AG09309 (cell line): ENCODE data around the gene SORCS3.

Experiments
- DNase-seq: peaks from one replicate; pipeline ENCODE4 v3.0.0-alpha.2; 2010; ENCODE audit warnings: low read depth
- H3K4me3 ChIP-seq: 2 replicates; pipeline ENCODE4 v1.5.1; 2011; ENCODE audit warnings: mild to moderate bottlenecking, low read depth, low read length, moderate library complexity; ENCODE audit not compliant: control insufficient read depth
- TF ChIP-seq, protein P1 (sequence below): IDR thresholded peaks from 2 replicates; pipeline ENCODE4 v1.5.1; 2011; ENCODE audit warnings: mild to moderate bottlenecking, low read depth, low read length, inconsistent platforms; ENCODE audit not compliant: insufficient read depth, control insufficient read depth; ENCODE audit errors: missing control alignments

The SORCS3 gene

DNA sequence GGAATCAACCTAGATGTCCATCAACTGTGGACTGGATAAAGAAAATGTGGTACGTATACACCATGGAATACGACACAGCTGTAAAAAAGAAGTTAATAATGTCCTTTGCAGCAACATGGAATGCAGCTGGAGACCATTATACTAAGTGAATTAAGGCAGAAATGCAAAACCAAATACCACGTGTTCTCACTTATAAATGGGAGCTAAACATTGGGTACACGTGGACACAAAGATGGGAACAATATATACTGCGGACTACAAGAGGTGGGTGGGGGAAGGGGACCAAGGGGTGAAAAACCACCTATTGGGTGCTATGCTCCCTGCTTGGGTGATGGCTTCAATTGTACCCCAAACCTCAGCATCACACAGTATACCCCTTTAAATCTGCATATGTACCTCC, 385.5 kb downstream of the SORCS3 start:
- no peak for DNase-seq
- H3K4me3 ChIP-seq = no peak overlapping the region
- TF ChIP-seq, protein P1, sequence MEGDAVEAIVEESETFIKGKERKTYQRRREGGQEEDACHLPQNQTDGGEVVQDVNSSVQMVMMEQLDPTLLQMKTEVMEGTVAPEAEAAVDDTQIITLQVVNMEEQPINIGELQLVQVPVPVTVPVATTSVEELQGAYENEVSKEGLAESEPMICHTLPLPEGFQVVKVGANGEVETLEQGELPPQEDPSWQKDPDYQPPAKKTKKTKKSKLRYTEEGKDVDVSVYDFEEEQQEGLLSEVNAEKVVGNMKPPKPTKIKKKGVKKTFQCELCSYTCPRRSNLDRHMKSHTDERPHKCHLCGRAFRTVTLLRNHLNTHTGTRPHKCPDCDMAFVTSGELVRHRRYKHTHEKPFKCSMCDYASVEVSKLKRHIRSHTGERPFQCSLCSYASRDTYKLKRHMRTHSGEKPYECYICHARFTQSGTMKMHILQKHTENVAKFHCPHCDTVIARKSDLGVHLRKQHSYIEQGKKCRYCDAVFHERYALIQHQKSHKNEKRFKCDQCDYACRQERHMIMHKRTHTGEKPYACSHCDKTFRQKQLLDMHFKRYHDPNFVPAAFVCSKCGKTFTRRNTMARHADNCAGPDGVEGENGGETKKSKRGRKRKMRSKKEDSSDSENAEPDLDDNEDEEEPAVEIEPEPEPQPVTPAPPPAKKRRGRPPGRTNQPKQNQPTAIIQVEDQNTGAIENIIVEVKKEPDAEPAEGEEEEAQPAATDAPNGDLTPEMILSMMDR = no peak

- DNase-seq = no peak
- H3K4me3 ChIP-seq = no peak overlapping the region
- TF ChIP-seq, protein P1 = no peak
These were observed 388.2 kb downstream of the SORCS3 start for GRCh38 chr10:105029286-105029685.

GRCh38 chr10:105037022-105037421, 395.9 kb downstream of the SORCS3 start:
- no peak for DNase-seq
- TF ChIP-seq, protein P1 = no peak
- H3K4me3 ChIP-seq = no peak overlapping the region

GRCh38 chr10:105041956-105042355, 400.9 kb downstream of the SORCS3 start:
- H3K4me3 ChIP-seq = no peak overlapping the region
- TF ChIP-seq, protein P1 = no peak
- DNase-seq = no peak

- TF ChIP-seq, protein P1 = no peak
- H3K4me3 ChIP-seq = no peak overlapping the region
- no peak for DNase-seq
These were observed 401.9 kb downstream of the SORCS3 start for GRCh38 chr10:105042906-105043552.

DNA sequence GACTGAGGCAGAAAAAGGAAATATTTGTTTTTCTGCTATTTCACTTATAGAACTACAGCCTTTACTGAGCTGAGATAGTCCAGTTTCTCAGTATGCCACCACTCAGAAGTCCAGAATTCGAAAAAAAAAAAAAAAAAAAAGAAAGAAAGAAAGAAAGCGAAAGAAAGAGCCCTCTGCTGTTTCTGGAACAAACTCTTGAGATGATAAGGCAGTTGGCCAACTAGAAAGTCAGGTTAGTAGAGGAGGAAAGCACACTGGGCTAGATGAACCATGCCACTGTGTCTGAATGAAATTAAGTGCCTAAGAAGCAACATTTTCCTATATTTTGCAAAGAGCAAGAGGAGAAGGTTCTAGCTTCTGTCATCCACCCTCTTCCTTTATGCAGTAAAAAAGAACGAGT, 403.8 kb downstream of the SORCS3 start:
- no peak for DNase-seq
- no peak overlapping the region for H3K4me3 ChIP-seq
- TF ChIP-seq, protein P1 = no peak
